Regular cardiac myocyte (primary cell): Measurements from ENCODE around the gene PLCL1. TPM values are rescaled to one million over a fixed set of nuclear protein-coding genes. Genes with fewer than 3 reads are reported as not detected.

Source experiments
- total RNA-seq: library from RNA; depleted of rRNA; stranded (reverse); fragments of >200 nt; gene quantifications from 2 replicates; pipeline ENCODE4 v1.2.3, GENCODE V29; 2014

The PLCL1 gene
- 7.3 and 12.3 TPM in 2 replicates for total RNA-seq

DNA sequence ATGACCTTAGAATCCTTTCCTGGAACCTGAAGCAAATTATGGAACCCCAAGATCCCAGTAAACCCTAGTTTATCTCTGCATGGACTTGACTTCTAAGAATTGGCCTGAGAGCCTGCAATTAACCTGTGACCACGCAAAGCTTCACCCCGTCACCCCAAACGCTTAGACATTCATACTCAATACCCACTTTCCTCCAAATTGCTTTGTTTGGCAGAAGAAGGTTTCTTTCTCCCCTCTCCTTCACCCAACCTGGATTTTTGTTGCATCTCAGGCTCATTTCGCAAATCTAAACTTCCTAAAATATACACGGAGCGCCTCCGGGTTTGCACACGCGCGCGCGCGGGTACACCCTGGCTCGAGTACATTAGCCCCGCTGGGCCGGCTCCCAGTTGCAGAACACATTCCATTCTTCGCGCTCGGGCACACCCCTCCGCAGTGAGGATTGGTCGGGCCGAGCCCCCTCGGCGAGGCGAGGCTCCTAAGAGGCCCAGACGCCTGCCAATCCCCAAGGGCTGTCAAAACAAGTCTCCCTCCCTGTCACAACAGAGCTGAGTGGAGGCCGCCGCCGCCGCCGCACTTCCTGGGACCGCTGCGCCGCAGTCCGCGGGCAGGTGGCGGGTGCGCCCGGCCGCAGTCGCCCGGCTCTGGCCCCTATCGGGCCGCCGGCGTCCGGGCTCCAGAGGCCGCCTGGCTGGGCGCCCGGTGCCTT is at the start of gene PLCL1:
Gene PLCL1, plus strand, starts transcription at position 545 of the 709 bp plus-strand sequence.

DNA sequence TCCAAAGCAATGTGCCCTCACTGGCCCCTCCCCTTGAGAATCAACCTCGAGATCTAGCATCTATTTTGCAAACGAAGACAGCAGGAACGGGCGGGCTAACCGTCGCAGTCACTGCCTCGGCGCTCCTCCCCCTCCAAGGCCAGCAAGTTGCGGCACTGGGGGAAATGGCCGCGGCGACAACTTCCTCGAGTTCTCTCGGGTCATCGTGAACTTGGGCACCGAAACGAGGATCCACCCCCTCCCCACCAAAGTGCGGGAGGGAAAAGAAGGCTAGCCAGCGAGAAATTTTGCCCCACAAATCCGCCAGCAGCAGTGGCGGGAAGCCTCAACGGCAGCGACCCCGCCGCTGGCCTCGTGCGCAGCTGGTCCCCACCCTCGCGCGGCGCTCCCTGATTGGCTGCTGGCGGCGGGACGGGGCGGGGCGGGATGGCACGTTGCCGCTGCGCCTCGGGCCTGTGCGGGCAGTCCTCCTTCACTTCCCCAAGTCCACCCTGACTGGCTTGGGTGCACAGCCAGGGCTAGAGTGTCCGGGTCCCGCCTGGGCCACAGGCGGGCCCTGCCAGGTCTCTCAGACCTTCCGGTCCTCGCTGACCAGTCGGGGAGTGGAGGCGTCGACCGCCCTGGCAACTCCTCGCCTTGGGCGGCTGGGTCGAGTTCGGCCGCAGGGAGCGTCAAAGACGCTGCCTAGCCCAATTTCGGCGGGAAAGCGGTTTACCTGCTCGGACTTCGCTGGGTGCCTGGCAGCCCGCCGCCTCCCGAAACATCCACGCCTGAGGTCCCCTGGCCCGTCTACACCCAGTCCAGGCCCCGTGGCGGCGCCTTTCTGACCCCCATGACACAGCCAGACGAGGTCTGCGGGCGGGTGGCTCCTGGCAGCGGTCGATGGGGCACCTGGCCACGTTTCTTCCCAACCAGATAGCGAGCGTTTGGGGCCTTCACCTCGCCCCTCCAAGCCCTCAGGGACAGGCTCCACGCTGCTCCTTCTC is 19.1 kb upstream of the PLCL1 start, which contains the start of gene BOLL:
Gene BOLL, minus strand, starts transcription at position 364 of the 986 bp plus-strand sequence. CDS start 3,469 bp downstream, outside the sequence.

Other genes starting within 250 kb of the PLCL1 start
- 0.58 and 3.7 TPM in 2 replicates for gene RFTN2, start 129.0 kb upstream of the PLCL1 start, total RNA-seq
- gene MARS2, start 99.2 kb upstream of the PLCL1 start, total RNA-seq = 2.3 and 6.1 TPM in 2 replicates
- not detected in 2 replicates for gene BOLL, start 19.3 kb upstream of the PLCL1 start, total RNA-seq